ENCODE data around the gene NOS1.

DNA sequence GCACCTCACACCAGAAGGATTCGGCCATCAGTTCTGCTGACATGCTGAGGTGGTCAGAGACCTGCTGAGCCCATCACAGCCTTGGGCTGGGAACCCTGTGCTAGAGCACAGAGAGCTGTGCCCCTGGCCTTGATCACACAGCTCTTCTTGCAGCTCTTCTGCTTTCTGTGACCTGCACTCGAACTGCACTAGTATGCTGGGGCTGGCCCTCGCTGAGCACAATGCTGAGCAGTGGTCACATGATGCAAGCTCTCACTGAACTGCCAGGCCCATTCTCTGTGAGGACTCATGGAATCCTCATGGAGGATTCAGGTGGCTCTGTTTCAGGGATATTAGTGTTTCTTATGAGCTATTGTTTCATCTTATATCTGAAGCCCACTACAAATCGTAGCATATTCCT, 193.7 kb downstream of the NOS1 start:
- TF ChIP-seq POLR2A (IDR thresholded peaks at IDR 0.05; ENCODE audit: low read depth, low read length) (no peak), POLR2AphosphoS5 (IDR thresholded peaks at IDR 0.05; ENCODE audit: low read depth, low read length) (no peak)
